ENCODE results near the gene ANAPC2. TPM values are rescaled to one million over a fixed set of nuclear protein-coding genes. Genes with fewer than 3 reads are reported as not detected.

ANAPC2 gene, protein sequence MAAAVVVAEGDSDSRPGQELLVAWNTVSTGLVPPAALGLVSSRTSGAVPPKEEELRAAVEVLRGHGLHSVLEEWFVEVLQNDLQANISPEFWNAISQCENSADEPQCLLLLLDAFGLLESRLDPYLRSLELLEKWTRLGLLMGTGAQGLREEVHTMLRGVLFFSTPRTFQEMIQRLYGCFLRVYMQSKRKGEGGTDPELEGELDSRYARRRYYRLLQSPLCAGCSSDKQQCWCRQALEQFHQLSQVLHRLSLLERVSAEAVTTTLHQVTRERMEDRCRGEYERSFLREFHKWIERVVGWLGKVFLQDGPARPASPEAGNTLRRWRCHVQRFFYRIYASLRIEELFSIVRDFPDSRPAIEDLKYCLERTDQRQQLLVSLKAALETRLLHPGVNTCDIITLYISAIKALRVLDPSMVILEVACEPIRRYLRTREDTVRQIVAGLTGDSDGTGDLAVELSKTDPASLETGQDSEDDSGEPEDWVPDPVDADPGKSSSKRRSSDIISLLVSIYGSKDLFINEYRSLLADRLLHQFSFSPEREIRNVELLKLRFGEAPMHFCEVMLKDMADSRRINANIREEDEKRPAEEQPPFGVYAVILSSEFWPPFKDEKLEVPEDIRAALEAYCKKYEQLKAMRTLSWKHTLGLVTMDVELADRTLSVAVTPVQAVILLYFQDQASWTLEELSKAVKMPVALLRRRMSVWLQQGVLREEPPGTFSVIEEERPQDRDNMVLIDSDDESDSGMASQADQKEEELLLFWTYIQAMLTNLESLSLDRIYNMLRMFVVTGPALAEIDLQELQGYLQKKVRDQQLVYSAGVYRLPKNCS
- 36.3 TPM for polyA plus RNA-seq (ENCODE audit: insufficient read length)

DNA sequence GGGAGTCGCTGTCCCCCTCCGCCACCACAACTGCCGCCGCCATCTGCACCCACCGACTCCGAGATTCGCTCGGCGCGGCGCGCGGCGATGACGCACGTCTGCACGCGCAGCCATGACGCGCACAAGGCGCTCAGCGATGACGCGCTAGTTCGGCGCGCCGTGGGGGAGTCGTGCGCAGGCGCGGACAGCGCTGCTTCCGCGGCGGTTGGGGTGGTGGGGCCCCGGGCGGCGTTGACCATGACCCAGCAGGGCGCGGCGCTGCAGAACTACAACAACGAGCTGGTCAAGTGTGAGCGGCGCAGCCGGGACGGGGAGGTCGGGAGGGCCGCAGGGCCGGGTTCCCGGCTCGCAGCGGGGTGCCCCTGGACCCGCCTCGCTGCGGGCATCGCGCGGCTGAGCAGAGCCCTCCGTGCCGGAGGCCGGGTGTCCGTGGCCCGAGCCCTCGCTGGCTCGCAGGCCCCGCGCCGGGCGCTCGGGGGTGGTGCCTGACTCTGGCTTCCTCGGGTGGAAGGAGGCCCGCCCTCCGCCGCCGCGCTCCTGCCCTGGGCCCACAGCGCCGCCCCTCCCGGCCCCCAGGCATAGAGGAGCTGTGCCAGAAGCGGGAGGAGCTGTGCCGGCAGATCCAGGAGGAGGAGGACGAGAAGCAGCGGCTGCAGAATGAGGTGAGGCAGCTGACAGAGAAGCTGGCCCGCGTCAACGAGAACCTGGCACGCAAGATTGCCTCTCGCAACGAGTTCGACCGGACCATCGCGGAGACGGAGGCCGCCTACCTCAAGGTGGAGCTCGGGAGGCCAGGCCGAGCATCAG is at the start of gene ANAPC2, which contains the start of gene SSNA1:
TSS of gene ANAPC2 (minus strand) at position 71 of the 807 bp plus-strand sequence. CDS start at position 43, 28 bp downstream.
TSS of gene SSNA1 (plus strand) at position 187 of the 807 bp plus-strand sequence. CDS start at position 238, 51 bp downstream.
- DNase-seq: peak; percentile 99

DNA sequence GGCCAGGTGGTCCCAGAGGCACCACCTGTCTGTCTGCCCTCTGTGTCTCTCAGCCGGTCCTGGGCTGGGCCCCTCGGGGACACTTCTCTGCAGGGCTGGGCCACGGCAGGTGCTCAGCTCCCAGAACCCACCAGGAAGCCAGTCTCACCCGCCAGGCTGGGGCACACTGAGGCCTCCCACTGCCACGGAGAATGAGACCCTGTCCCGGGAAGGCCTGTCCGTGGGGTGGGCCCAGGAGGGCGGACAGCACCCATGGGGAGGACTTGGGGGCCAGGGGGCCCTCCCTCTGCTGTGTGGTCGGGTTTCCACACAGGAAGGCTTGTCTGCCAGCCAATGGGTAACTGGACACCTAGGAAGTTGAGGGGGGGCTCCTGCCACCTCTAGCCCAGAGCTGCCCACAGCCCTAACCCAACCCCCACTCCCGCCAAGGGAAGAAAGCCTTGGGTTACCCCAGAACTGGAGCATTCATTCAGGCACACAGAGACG is 48.6 kb upstream of the ANAPC2 start:
- DNase-seq: no peak

- peak; percentile 76 for DNase-seq
Measured at GRCh38 chr9:137236238-137236935, 48.0 kb upstream of the ANAPC2 start.

- DNase-seq: no peak
Measured at GRCh38 chr9:137235424-137236237, 47.3 kb upstream of the ANAPC2 start.

DNA sequence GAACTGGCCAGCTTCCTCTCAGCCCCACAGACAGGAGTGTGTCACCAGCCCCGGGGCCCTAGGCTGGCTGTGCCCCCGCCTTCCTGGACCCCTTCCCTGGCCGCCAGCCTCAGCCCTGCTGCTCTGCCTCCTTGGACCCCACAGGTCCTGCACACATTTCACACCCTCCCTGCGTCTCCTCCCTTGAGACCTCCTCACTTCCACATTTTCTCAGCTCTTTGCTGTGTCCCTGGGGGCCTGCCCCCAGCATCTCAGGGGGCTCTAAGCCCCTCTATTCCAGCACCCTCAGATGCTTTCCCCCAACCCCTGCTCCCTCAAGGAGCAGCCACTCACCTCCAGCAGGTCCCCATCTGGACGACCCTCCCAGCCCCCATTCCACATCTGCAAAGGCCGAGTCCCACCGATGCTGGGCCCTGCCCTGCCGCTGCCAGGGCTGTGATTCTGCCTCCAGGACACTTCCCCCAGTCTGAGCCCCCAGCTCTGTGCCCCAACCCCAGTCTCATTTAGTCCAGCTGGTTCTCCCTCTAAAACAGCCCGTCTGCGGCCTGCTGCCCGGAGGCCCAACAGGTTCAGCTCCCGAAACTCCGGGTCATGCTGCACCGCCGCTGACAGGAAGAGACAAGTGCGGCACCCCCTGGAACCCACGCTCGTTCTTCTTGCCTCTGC is 46.5 kb upstream of the ANAPC2 start:
- no peak for DNase-seq

GRCh38 chr9:137234055-137234697 is 45.8 kb upstream of the ANAPC2 start:
- no peak for DNase-seq

DNA sequence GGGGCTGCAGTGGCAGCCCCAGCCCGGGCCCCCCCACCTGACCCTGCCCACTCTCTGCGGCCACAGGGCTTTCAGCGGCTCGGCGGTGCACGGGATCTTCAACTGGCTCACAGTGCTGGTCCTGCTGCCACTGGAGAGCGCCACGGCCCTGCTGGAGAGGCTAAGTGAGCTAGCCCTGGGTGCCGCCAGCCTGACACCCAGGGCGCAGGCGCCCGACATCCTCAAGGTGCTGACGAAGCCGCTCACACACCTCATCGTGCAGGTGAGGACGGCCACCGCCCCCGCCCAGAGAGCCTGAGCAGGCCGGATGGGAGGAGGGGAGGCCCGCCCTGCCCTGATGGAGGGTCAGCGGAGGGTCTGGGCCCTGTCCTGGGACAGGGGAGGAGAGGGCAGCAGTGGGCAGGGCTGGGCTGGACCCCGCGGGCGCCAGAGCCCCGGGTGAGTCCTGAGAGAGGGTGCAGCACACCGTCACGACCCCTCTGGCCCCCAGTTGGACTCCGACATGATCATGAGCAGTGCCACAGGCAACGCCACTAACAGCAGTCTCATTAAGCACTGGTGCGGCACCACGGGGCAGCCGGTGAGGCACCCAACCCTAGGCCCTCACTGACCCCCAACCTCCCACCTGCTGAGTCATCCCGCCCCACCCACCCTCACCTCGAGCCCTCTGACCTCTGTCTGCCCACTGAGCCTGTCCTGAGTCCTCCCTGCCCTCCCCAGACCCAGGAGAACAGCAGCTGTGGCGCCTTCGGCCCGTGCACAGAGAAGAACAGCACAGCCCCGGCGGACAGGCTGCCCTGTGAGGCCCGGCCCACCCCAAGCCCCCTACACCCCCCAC is 45.0 kb upstream of the ANAPC2 start:
- no peak for DNase-seq

GRCh38 chr9:137232510-137232909 is 44.1 kb upstream of the ANAPC2 start:
- no peak for DNase-seq

DNA sequence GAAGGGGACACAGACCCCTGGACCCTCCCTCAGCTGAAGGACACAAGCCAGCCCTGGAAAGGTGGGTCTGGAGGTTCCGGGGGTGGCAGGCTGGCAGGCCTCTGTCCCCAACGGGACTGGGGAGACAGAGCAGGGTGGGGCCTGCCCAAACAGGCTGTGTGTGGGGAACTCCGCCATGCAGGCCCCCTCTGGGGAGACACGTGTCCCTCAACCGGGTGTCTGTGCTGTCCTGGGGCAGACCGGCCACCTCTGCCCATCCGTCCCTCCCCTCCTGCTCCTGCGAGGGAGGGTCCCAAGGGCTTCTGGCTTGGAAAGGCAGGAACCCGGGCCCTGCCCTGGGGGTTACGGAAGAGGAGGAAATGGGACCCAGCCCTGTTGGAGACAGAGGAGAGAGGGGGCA is 43.7 kb upstream of the ANAPC2 start:
- no peak for DNase-seq

DNA sequence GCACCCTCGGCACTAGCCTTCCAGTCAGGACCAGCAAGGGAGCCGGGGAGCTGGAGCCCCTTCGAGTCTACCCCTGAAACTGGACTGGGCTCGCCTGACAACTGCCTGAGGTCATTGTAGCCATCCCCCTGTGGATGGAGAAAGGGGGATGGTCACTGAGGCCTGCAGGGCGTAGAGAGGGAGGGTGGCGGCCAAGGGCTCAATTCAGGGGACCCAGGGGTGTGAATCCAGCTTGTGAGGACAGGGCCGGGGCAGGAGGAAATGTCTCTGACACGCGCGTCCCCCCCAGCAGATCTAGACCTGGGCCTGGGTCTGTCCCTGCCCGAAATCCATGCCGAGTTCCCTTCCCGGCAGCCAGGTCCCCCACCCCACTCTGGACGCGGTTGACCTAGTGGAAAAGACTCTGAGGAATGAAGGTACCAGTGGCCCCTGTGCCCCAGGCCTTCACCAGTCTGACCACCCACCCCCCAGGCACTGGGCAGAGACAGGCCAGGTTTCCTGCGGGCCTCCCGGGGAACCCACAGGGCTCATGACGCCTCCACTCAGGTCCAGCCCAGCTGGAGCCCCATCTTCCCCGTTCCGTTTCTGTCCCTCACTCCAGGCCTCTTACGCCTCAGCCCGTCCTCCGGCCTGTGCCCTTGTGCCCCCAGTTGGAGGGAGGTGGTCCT is 43.1 kb upstream of the ANAPC2 start:
- DNase-seq: no peak

DNA sequence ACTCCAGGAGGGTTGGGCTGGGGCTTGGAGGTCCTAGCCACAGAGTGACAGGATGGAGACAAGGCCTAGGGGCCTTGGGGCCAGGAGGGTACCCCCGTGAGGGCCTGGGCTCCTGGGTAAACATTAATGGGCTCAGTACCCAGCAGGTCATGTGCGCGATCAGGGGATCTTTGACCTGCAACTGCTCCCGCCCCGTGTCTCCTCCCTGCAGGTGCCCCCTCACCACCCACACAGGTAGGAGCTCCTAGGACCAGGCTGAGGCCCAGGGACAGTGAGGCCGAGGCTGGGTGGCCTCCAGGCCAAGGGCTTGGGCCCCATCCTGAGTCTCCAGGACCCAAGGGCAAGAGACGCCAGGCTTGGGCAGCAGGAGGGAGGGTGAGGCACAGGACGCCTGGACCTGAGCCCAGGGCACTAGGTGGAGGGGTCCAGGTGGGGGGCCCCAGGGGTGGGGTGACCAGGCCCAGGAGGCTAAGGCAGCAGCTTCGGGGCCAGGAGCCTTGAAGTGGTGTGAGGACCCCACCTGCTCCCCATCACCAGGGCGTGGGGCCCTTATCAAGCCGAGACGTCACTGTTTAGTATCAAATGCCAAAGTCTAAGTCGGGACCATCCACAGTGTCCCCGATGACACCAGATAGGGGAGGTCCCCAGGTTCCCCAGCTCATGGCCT is 42.5 kb upstream of the ANAPC2 start, which contains the start of gene SLC34A3:
TSS of gene SLC34A3 (plus strand) at position 197 of the 667 bp plus-strand sequence. CDS start 802 bp downstream, outside the sequence.
- DNase-seq: no peak

DNA sequence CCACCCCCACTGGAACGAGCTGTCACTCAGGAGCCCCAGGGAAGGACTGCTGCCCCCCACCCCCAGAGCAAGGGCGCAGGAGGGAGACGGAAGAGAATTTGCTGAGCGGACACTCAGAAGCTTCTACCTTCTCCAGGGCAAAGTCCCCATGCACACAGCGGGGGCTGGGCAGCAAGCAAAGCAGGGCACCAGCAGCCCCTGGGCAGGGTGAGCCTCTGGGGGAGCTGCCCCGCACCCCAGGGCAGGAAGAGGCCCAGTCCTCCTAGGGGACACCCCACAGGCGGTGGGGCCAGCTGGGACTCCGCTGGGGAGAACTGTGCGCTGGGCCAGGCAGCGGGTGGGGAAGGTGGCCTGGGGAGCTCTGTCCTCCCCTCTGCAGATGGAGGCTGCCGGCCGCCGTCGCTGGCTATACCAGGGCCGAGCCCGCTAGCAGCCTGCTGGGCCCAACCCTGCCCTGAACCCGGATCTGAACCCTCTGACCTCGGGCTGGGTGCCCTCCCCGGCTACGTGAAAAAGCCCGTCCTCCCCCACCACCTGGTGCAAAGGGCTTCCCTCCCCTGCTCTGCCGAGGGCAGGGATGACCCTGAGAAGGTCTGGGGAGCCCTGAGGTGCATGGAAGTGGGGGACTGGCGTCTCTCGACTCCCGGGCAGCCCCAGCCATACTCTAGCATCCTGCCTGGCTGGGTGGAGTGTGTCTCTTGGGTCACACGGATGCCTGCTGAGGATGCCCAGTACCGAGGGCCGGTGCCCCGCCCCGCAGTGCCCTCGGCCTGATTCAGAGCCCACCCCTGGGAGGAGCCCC is 41.7 kb upstream of the ANAPC2 start:
- no peak for DNase-seq

- DNase-seq: no peak
Measured at GRCh38 chr9:137228968-137229896, 40.9 kb upstream of the ANAPC2 start.

DNA sequence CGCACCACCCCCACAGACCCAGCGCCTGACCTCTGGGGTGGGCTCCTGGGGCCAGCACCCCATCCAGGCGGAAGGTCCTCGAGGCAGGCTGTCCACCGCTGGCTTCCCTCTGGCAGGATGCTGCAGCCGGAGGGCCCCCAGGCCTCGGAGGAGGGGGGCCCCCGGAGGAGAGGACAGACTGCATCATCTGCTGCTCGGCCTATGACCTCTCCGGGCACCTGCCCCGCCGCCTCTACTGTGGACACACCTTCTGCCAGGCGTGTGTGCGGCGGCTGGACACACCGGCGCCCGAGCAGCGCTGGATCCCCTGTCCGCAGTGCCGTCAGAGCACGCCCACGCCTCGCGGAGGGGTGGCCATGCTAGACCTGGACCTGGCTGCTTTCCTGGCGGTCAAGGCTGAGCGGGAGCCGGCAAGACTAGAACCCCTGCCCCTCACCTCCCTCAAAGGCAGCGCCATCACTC is 40.2 kb upstream of the ANAPC2 start:
- DNase-seq: no peak

- DNase-seq: no peak
Measured at GRCh38 chr9:137227853-137228505, 39.6 kb upstream of the ANAPC2 start.
